Fibroblast of pulmonary artery (primary cell): Measurements from ENCODE around the gene CAPN6.

Experiments used
- DNase-seq: peaks from one replicate; pipeline ENCODE4 v3.0.0-alpha.2; 2010; ENCODE audit warnings: low read depth
- H3K4me3 ChIP-seq: replicated peaks from 2 replicates; pipeline ENCODE4 v1.5.1; 2011; ENCODE audit warnings: low read depth, mild to moderate bottlenecking, control low read depth, low read length, moderate library complexity
- CTCF ChIP-seq: IDR thresholded peaks from 2 replicates; pipeline ENCODE4 v1.5.1; 2011; ENCODE audit warnings: mild to moderate bottlenecking, control low read depth, low read length, inconsistent platforms; ENCODE audit errors: missing control alignments

Gene CAPN6

DNA sequence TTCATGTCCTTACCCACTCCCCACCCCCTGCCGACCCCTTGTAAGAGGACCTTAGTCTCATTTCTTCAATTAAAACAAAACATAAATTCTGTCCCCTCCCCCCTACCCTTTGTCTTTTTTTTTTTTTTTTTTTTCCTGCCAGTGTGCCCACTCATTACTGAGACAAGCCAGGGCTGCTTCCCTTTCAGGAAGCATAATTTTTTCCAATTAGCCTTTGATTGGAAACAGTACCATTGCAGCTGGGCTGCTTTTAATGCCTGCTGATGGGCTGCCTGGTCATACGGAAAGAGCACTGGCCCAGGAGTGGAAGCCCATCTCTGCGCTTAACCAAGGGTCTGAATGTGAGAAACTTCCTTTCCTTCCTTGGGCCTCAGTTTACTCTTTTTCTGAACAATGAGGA is 18.6 kb upstream of the CAPN6 start:
- TF ChIP-seq CTCF: no peak
- no peak overlapping the region for H3K4me3 ChIP-seq
- no peak for DNase-seq

DNA sequence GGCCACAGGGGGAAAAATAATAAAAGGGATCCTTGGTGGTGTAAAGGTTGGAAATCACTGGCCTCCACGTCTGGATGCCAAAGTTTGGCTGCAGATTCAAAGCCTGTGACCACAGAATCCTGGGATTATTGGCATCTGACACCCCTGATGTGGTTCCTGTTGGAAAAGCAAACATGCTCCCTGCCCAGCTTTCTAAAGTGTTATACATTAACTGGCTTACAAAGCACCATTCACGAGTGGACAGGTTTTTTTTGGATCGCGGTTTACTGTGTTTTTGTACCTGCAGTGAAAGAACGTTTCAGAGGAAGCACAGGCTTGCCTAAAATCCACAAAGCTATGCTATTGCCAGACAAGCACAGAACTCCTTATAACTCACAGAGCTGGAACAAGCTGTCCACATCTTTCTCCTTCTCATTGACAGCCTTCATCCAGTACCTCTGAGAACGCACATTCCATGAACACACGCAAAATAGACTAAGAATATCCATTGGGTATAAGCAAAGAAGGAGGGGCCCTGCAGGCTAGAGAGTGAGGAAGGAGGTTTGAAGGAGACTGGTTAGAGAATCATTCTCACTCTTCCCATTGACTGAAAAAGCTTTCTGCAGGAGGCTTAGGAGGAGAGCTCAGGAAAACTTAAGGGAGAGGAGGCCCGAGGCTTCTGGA is 14.5 kb upstream of the CAPN6 start:
- no peak for DNase-seq
- TF ChIP-seq CTCF: no peak
- H3K4me3 ChIP-seq: no peak overlapping the region

GRCh38 chrX:111283446-111283845 is 13.2 kb upstream of the CAPN6 start:
- no peak overlapping the region for H3K4me3 ChIP-seq
- no peak for TF ChIP-seq CTCF
- DNase-seq: no peak

- no peak overlapping the region for H3K4me3 ChIP-seq
- no peak for TF ChIP-seq CTCF
- DNase-seq: no peak
These were observed 12.7 kb upstream of the CAPN6 start for GRCh38 chrX:111282991-111283390.

GRCh38 chrX:111282139-111282538 is 11.9 kb upstream of the CAPN6 start:
- TF ChIP-seq CTCF: no peak
- DNase-seq: no peak

GRCh38 chrX:111268506-111268905 is 1.8 kb downstream of the CAPN6 start:
- no peak overlapping the region for H3K4me3 ChIP-seq
- no peak for DNase-seq
- no peak for TF ChIP-seq CTCF

More at GRCh38 chrX:111282139-111282538, 11.9 kb upstream of the CAPN6 start:
- no peak overlapping the region for H3K4me3 ChIP-seq

DNA sequence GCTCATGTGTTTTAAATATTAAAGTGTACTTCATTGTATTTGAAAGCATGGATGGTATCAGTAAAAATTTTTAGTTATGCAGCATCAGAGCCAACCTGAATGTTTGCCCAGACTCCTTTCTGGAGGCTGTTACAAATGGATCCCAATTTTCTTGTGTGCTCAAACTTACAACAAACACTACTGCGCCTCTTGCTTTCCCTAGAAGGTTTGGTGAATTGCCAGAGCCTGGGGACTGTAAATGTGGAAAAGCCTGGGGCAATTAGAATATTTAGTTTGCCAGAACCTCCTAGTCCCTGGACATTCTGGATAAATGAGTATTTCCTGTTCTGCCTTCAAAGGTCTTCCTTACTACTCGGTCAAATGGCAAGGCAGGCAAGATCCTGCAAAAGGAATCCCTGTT is 4.8 kb downstream of the CAPN6 start:
- no peak for TF ChIP-seq CTCF
- DNase-seq: no peak
- H3K4me3 ChIP-seq: no peak overlapping the region
